Sigmoid colon (tissue), 7 donors: Measurements from ENCODE around the gene CBX2. TPM values are rescaled to one million over a fixed set of nuclear protein-coding genes. Genes with fewer than 3 reads are reported as not detected.
A peak's percentile ranks its signal among the peaks of the same experiment; 100 is the strongest.

Experiments used
- DNase-seq: peaks from one replicate; pipeline ENCODE4 v3.0.0-alpha.2; 2019
- H3K27ac ChIP-seq, 4 donors: fragments of 200-600 bp; sonication (generic); one replicate each; pipeline ENCODE4 v1.5.1; 2016 to 2019; ENCODE audit warnings: mild to moderate bottlenecking in 1 of 4
- H3K27me3 ChIP-seq, 3 donors: fragments of 200-600 bp; sonication (generic); one replicate each; pipeline ENCODE4 v1.5.1; 2019; ENCODE audit warnings: mild to moderate bottlenecking in 1 of 3
- H3K36me3 ChIP-seq, 4 donors: fragments of 200-600 bp; sonication (generic); one replicate each; pipeline ENCODE4 v1.5.1; 2016 to 2019
- H3K4me1 ChIP-seq, 4 donors: fragments of 200-600 bp; sonication (generic); one replicate each; pipeline ENCODE4 v1.5.1; 2017 to 2019
- H3K4me3 ChIP-seq, 4 donors: fragments of 200-600 bp; sonication (generic); one replicate each; pipeline ENCODE4 v1.5.1; 2017 to 2019; ENCODE audit warnings: mild to moderate bottlenecking in 2 of 4, moderate library complexity in 1 of 4
- H3K9me3 ChIP-seq, 4 donors: fragments of 200-600 bp in 3 of 4; sonication (generic) in 3 of 4; one replicate each; pipeline versions ENCODE4 v1.5.1 to v1.6.1; 2013 to 2019
- EP300 ChIP-seq, 4 donors: sonication (generic); formaldehyde crosslinking; IDR thresholded peaks; one replicate each; pipeline ENCODE4 v1.6.1; 2017; ENCODE audit warnings: antibody characterized with exemption in 4 of 4
- POLR2A ChIP-seq, 2 donors: fragments of 450-650 bp; IDR thresholded peaks; one replicate each; pipeline ENCODE4 v1.6.1; 2016; ENCODE audit warnings: antibody characterized with exemption in 2 of 2, mild to moderate bottlenecking in 2 of 2, moderate library complexity in 2 of 2
- POLR2AphosphoS5 ChIP-seq, 4 donors: sonication (generic); formaldehyde crosslinking; IDR thresholded peaks; one replicate each; pipeline ENCODE4 v1.6.1; 2017; ENCODE audit warnings: antibody characterized with exemption in 4 of 4
- WGBS, 2 donors: extraction: QIAGEN DNeasy Blood & Tissue Kit; methylation state at CpG; one replicate each; pipeline ENCODE4 v1.1.7; 2013; 5-methylcytosine and 5-hydroxymethylcytosine counted together
- intact Hi-C: fragments of 100-400 bp; cut with DNase I; formaldehyde crosslinking; loops from one replicate; pipeline ENCODE4 v1.15.1; 2023
- polyA plus RNA-seq, 3 donors: library from polyadenylated mRNA; stranded (reverse); fragments of 200-250 nt; gene quantifications; one replicate each; pipeline ENCODE4 v1.2.3, GENCODE V29; 2013
- total RNA-seq, 4 donors: library from RNA; depleted of rRNA; stranded (reverse); fragments of >200 nt; gene quantifications; one replicate each; pipeline ENCODE4 v1.1.0, GENCODE V29; 2016
- TF ChIP-seq, protein P1 (sequence below), 4 experiments: fragments of 450-650 bp in 3 of 4; fragments of 200-600 bp in 1 of 4; IDR thresholded peaks; one replicate each; pipeline ENCODE4 v1.5.1; 2016 to 2019; ENCODE audit warnings: antibody characterized with exemption in 4 of 4, mild to moderate bottlenecking in 3 of 4, moderate library complexity in 2 of 4
- donor health status: healthy with polysubstance abuse.
- donor health status: Bipolar disorder and iron deficiency.
- donor health status: healthy.

CBX2 gene
- total and polyA plus RNA-seq, 7 donors = under 0.01 to 2.0 (median 0.34) TPM; not detected in 1

DNA sequence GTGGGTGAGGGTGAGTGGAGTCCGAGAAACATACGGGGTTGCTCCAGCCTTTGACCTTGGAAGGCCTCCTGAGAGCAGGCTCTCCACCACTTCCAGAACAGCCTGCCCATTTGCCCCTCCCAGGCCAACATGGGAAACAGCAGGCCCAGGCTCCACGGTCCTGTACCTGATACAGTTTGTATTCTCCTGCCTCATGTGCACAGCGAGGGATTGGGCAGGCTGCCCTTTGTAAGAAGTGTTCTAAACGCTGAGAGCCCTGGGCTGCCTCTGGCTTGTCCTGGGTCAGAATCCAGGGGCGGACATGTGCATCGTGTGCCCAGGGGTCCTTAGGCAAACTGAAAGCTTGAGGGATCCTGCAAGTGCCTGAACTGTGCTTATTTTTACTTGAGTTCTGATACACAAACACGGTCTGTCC, 3.4 kb upstream of the CBX2 start:
- no peak overlapping the region for H3K27ac ChIP-seq
- no peak for DNase-seq
- H3K9me3 ChIP-seq = no peaks in the 10 kb centered on the region
- no peak for TF ChIP-seq EP300 (IDR thresholded peaks at IDR 0.05)
- no peak for TF ChIP-seq POLR2A (IDR thresholded peaks at IDR 0.05)
- no peak for TF ChIP-seq POLR2AphosphoS5 (IDR thresholded peaks at IDR 0.05)
- TF ChIP-seq, protein P1, sequence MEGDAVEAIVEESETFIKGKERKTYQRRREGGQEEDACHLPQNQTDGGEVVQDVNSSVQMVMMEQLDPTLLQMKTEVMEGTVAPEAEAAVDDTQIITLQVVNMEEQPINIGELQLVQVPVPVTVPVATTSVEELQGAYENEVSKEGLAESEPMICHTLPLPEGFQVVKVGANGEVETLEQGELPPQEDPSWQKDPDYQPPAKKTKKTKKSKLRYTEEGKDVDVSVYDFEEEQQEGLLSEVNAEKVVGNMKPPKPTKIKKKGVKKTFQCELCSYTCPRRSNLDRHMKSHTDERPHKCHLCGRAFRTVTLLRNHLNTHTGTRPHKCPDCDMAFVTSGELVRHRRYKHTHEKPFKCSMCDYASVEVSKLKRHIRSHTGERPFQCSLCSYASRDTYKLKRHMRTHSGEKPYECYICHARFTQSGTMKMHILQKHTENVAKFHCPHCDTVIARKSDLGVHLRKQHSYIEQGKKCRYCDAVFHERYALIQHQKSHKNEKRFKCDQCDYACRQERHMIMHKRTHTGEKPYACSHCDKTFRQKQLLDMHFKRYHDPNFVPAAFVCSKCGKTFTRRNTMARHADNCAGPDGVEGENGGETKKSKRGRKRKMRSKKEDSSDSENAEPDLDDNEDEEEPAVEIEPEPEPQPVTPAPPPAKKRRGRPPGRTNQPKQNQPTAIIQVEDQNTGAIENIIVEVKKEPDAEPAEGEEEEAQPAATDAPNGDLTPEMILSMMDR (IDR thresholded peaks at IDR 0.05) = no peak
- peaks cover 0 to 25% (median 18%) of the 10 kb centered on the region in 4 donors for H3K4me1 ChIP-seq
- peaks cover 30 to 71% (median 61%) of the 10 kb centered on the region in 3 donors for H3K27me3 ChIP-seq
- H3K4me3 ChIP-seq = no peak overlapping the region
- intact Hi-C loops = no loop called here
- 72 to 87% methylated on average over 8 of the region's 8 CpGs for WGBS, 2 donors
- H3K36me3 ChIP-seq = no peaks in the 10 kb centered on the region

- Histone ChIP-seq H3K4me1 (peaks cover 0 to 25% (median 18%) of the 10 kb centered on the region in 4 donors), H3K4me3 (no peak overlapping the region), H3K36me3 (no peaks in the 10 kb centered on the region), H3K27me3 (peaks cover 30 to 82% (median 71%) of the 10 kb centered on the region in 3 donors), H3K9me3 (no peaks in the 10 kb centered on the region), H3K27ac (no peak overlapping the region)
- 64 to 89% methylated on average over 6 of the region's 6 CpGs for WGBS, 2 donors
- TF ChIP-seq POLR2AphosphoS5 (IDR thresholded peaks at IDR 0.05) (no peak), EP300 (IDR thresholded peaks at IDR 0.05) (no peak), POLR2A (IDR thresholded peaks at IDR 0.05) (no peak)
- TF ChIP-seq, protein P1 (IDR thresholded peaks at IDR 0.05) = no peak
- no peak for DNase-seq
- intact Hi-C loops = loop anchor here (5.0 kb wide), 1 partner anchor 62 kb away; the partner anchor contains the start of gene CBX4
Observed at GRCh38 chr17:79775632-79776031, 2.3 kb upstream of the CBX2 start.

DNA sequence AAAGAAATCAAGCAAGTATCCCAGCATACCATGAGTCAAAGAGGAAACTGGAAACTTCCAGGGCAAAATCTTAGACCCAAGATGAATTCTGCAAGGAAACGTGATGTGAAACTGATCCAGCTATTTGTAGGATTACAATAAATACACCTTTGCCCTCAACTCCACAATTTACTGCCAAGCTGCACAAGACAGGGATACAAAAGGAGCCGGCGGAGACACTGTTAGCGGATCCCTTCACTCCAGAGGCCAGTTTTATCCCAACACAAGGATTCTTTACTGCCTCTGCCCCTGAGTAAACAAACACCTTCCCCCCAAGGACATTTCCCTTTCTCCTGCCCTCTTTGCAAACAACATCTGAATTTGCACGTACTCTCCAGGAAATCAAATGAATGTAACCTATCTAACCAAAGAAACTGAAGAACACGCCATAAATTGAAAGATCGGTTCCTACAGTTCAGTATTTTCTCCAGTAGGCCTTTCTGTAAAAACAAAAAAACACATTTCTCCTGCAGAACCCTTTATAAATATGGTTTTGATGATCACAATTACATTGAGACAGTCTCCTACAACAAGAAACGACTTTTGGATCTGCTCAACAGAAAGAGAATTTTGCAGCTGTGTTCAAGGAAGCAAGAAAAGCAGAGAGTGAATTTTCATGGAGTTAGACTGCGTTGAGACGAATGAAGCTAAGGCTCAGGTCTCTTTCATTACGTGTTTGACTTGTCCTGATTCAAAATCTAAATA, 1.4 kb upstream of the CBX2 start:
- Histone ChIP-seq H3K27me3 (peaks cover 30 to 91% (median 75%) of the 10 kb centered on the region in 3 donors), H3K9me3 (no peaks in the 10 kb centered on the region), H3K36me3 (no peaks in the 10 kb centered on the region), H3K27ac (peak overlapping the region in 2 of 4 donors; percentile 14 to 28), H3K4me3 (peak overlapping the region in 1 of 4 donors; percentile 62), H3K4me1 (peaks cover 0 to 25% (median 18%) of the 10 kb centered on the region in 4 donors)
- DNase-seq = no peak
- intact Hi-C loops = loop anchor here (5.0 kb wide), 1 partner anchor 61 kb away; the partner anchor contains the start of gene CBX4
- 11 to 45% methylated on average over 11 of the region's 11 CpGs for WGBS, 2 donors
- TF ChIP-seq, protein P1 (IDR thresholded peaks at IDR 0.05) = no peak
- TF ChIP-seq EP300 (IDR thresholded peaks at IDR 0.05) (no peak), POLR2AphosphoS5 (IDR thresholded peaks at IDR 0.05) (peak; percentile 4 to 66 (median 52)), POLR2A (IDR thresholded peaks at IDR 0.05) (no peak)

GRCh38 chr17:79777120-79777893, 641 bp upstream of the CBX2 start:
- H3K27ac ChIP-seq = peak overlapping the region; percentile 14 to 54 (median 34)
- H3K4me3 ChIP-seq = peak overlapping the region; percentile 36 to 62 (median 52)
- peaks cover 0 to 25% (median 18%) of the 10 kb centered on the region in 4 donors for H3K4me1 ChIP-seq
- no peaks in the 10 kb centered on the region for H3K36me3 ChIP-seq
- peak in 1 of 4 donors; percentile 38 for TF ChIP-seq POLR2AphosphoS5 (IDR thresholded peaks at IDR 0.05)
- TF ChIP-seq, protein P1 (IDR thresholded peaks at IDR 0.05) = no peak
- intact Hi-C loops = loop anchor here (5.0 kb wide), 1 partner anchor 60 kb away; the partner anchor contains the start of gene CBX4
- peak; percentile 80 for DNase-seq
- WGBS, 2 donors = 2 to 4% methylated on average over 51 of the region's 51 CpGs
- peaks cover 34 to 95% (median 82%) of the 10 kb centered on the region in 3 donors for H3K27me3 ChIP-seq
- H3K9me3 ChIP-seq = no peaks in the 10 kb centered on the region
